Putamen (tissue), 1 donor: ENCODE measurements around the gene KIAA1755.

Experiments
- DNase-seq: peaks from one replicate; pipeline ENCODE4 v3.0.0-alpha.2; 2016; ENCODE audit warnings: low spot score

Gene KIAA1755

GRCh38 chr20:38180781-38181180 lies 79.8 kb downstream of the KIAA1755 start:
- DNase-seq: no peak

GRCh38 chr20:38179846-38180245 lies 80.7 kb downstream of the KIAA1755 start:
- DNase-seq: no peak

- no peak for DNase-seq
These were observed 82.0 kb downstream of the KIAA1755 start for GRCh38 chr20:38178581-38178980.

GRCh38 chr20:38178065-38178491 lies 82.5 kb downstream of the KIAA1755 start:
- no peak for DNase-seq

GRCh38 chr20:38177201-38177600 lies 83.3 kb downstream of the KIAA1755 start:
- no peak for DNase-seq

- DNase-seq: no peak
These were observed 85.0 kb downstream of the KIAA1755 start for GRCh38 chr20:38175304-38176180.

- no peak for DNase-seq
These were observed 87.0 kb downstream of the KIAA1755 start for GRCh38 chr20:38173237-38174156.

- DNase-seq: no peak
These were observed 88.1 kb downstream of the KIAA1755 start for GRCh38 chr20:38172408-38172807.

- DNase-seq: no peak
These were observed 88.9 kb downstream of the KIAA1755 start for GRCh38 chr20:38171675-38172043.

- no peak for DNase-seq
These were observed 89.5 kb downstream of the KIAA1755 start for GRCh38 chr20:38170826-38171674.

GRCh38 chr20:38170219-38170825 lies 90.2 kb downstream of the KIAA1755 start:
- no peak for DNase-seq

GRCh38 chr20:38169636-38170193 lies 90.8 kb downstream of the KIAA1755 start:
- no peak for DNase-seq

- no peak for DNase-seq
These were observed 91.5 kb downstream of the KIAA1755 start for GRCh38 chr20:38168791-38169589.

GRCh38 chr20:38167851-38168760 lies 92.4 kb downstream of the KIAA1755 start:
- DNase-seq: no peak

- no peak for DNase-seq
These were observed 93.1 kb downstream of the KIAA1755 start for GRCh38 chr20:38167328-38167850.

GRCh38 chr20:38166703-38167233 lies 93.8 kb downstream of the KIAA1755 start:
- DNase-seq: no peak

GRCh38 chr20:38165966-38166702 lies 94.4 kb downstream of the KIAA1755 start:
- no peak for DNase-seq
